Lung microvascular endothelial cell (primary cell): Measurements from ENCODE around the gene DHCR7. TPM values are rescaled to one million over a fixed set of nuclear protein-coding genes. Genes with fewer than 3 reads are reported as not detected.
A peak's percentile ranks its signal among the peaks of the same experiment; 100 is the strongest.

Source experiments
- DNase-seq, 2 donors: peaks; one replicate each; pipeline versions ENCODE4 v3.0.0 to v3.0.0-alpha.2; 2010; ENCODE audit warnings: low read depth in 2 of 2
- total RNA-seq: library from RNA; depleted of rRNA; stranded (reverse); fragments of >200 nt; gene quantifications from 2 replicates; pipeline ENCODE4 v1.2.1, GENCODE V29; 2014

DHCR7 gene
- total RNA-seq, 1 donor from 2014 or later = 38.3 TPM

GRCh38 chr11:71478528-71478840 lies 30.3 kb upstream of the DHCR7 start:
- DNase-seq = no peak

- DNase-seq = peak in 1 of 2 donors; percentile 58
These were observed 29.7 kb upstream of the DHCR7 start for GRCh38 chr11:71477641-71478527.

GRCh38 chr11:71476926-71477640 lies 28.9 kb upstream of the DHCR7 start:
- no peak for DNase-seq

- DNase-seq = no peak
These were observed 27.8 kb upstream of the DHCR7 start for GRCh38 chr11:71476031-71476430.

- DNase-seq = no peak
These were observed 26.7 kb upstream of the DHCR7 start for GRCh38 chr11:71474771-71475483.

- no peak for DNase-seq
These were observed 26.1 kb upstream of the DHCR7 start for GRCh38 chr11:71474141-71474770.

- DNase-seq = no peak
These were observed 25.5 kb upstream of the DHCR7 start for GRCh38 chr11:71473793-71474080.

GRCh38 chr11:71472941-71473792 lies 25.0 kb upstream of the DHCR7 start:
- no peak for DNase-seq

- no peak for DNase-seq
These were observed 24.2 kb upstream of the DHCR7 start for GRCh38 chr11:71472357-71472885.

GRCh38 chr11:71470946-71471345 lies 22.8 kb upstream of the DHCR7 start:
- DNase-seq = no peak

- peak in 1 of 2 donors; percentile 21 for DNase-seq
These were observed 19.0 kb upstream of the DHCR7 start for GRCh38 chr11:71467164-71467563.

- DNase-seq = no peak
These were observed 18.2 kb upstream of the DHCR7 start for GRCh38 chr11:71466358-71466757.

- DNase-seq = no peak
These were observed 16.9 kb upstream of the DHCR7 start for GRCh38 chr11:71465054-71465453.

- no peak for DNase-seq
These were observed 15.4 kb upstream of the DHCR7 start for GRCh38 chr11:71463331-71464211.

GRCh38 chr11:71462726-71463125 lies 14.5 kb upstream of the DHCR7 start:
- no peak for DNase-seq

- no peak for DNase-seq
These were observed 13.5 kb upstream of the DHCR7 start for GRCh38 chr11:71461696-71462095.

GRCh38 chr11:71459767-71460320 lies 11.7 kb upstream of the DHCR7 start:
- DNase-seq = no peak

GRCh38 chr11:71459076-71459766 lies 11.0 kb upstream of the DHCR7 start:
- no peak for DNase-seq
